ENCODE measurements around the gene PROCA1.
A peak's percentile ranks its signal among the peaks of the same experiment; 100 is the strongest.

PROCA1 gene

GRCh38 chr17:28705728-28706334, 5.9 kb downstream of the PROCA1 start:
- no peak for DNase-seq

DNA sequence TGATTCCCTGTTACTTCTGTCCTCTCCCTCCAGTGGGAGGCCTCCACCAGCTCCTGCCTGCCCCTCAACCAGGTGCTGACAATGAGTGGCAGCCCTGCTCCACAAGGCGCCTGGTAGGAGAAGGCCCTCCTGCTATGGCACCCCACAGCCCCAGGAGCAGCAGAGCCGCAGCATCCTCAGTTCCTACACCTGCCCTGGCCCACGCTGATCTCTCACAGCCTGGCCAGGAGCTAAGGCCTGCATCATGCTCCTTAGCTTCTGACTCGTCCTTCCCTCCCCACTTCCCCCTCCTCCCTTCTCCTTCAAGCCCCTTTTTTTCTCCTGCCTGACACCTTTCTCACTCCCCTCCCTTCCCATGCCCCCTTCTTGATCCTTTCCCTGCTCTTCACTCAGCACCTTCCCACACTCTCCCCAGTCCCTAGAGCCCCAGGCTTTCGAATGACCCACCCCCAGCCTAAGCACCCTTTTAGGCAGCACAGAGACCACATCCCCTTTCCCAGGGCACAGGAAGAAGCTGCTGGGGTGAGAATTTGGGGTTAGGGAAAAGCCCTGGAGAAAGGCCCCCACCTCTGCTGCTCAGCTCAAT, 6.5 kb downstream of the PROCA1 start:
- no peak for DNase-seq

DNA sequence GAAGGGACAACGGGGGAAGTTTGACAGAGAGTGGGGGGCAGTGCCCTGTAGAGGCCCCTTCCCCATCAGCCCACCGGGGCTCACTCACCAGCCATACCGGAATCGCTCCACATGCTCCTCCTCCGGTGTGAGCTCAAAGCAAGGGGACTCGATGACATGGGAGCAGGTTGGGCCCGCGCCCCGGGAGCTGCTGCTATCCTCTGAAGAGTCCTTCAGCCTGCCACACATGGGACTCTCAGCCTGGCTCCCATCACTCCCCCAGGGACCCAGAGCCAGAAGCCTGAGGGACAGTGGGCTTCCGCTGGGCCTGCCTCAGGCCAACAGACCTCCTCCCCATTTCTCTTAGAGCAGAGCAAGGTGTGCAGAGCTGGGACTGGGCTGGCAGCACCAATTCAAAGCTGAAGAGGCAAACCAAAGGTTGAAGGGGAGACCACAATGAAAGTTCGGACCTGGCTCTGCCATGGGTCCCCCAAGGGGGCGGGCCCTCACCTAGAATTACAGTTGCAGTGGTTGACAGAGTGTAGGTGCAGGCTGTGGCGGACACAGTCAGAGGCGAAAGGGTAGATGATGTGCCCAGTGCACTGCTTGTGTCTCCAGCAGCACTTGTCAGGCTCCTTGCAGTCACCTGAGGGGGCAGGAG, 7.3 kb downstream of the PROCA1 start:
- no peak for DNase-seq

- no peak for DNase-seq
Observed at GRCh38 chr17:28703552-28704218, 8.0 kb downstream of the PROCA1 start.

GRCh38 chr17:28702752-28703150, 8.9 kb downstream of the PROCA1 start:
- no peak for DNase-seq

DNA sequence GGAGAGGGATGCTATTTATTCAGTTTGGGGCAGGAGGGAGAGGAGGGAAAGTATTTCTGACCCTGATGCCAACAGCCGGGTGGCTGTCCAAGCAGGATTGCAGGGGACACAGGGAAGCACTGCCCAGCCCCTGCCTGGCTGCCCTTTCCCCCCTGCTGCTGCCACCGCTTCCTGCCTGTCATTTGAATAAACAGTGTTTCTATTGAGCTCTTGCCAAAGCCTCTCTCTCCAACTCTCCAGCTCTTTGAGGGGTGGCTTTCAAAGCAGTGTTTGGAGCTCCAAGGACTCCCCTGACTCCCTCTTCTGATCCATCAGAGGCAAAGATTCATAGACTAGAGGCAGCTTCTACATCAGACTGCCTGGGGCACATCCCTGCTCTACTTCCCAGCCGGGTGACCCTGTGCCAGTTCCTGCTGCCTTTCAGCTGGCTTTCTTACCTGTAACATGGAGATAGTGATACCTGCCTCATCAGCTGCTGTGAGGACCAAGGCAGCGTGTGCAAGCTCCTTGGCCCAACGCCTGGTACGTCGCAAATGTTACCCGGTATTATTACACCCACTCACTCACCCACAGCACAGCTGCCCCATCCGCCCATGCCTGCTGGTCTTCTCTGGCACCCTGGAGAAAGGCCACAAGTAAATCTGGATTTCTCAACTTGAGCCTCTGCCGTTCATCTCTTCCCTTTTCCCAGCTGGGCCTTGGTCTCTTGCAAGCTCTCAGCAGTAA, 9.5 kb downstream of the PROCA1 start:
- DNase-seq: no peak

GRCh38 chr17:28700830-28701492, 10.7 kb downstream of the PROCA1 start:
- DNase-seq: no peak

GRCh38 chr17:28700278-28700677, 11.4 kb downstream of the PROCA1 start:
- DNase-seq: no peak

GRCh38 chr17:28698253-28698941, 13.3 kb downstream of the PROCA1 start:
- DNase-seq: no peak

DNA sequence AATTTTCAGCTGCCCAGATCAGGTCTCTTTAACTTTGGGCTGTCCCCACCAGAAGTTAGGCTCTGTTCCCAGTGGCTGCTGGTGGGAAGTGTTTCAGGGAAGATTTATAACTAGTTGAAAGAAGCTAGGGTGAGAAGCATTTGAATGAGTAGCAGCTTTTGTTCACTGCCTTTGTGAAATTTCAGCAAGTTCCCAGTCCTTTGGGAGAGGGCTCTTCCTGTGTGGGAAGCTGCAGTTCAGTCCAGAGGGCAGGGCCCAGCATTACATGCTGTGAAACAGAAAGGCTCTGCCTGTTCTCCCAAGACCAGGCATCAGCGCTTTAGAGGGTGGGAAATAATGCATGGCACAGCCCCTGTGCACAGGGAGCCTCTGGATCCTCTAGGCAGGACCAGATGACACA, 17.8 kb downstream of the PROCA1 start:
- DNase-seq: no peak

DNA sequence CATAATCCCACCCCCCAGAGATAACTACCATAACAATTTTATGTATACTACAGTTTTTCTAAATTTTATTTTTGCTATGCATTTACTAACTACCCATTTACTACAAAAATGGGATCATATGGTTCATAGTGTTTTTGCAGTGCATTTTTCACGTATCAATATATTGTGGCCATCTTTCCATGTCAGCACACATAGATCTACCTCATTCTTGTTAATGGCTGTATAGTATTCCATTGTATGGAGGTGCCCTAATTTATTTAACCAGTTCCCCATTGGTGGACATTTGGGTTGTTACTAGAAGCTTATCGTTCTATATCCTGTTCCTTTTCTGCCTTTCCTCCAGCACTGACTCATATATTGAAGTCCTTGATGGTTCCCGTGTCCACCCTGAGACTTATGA, 22.7 kb downstream of the PROCA1 start:
- no peak for DNase-seq

DNA sequence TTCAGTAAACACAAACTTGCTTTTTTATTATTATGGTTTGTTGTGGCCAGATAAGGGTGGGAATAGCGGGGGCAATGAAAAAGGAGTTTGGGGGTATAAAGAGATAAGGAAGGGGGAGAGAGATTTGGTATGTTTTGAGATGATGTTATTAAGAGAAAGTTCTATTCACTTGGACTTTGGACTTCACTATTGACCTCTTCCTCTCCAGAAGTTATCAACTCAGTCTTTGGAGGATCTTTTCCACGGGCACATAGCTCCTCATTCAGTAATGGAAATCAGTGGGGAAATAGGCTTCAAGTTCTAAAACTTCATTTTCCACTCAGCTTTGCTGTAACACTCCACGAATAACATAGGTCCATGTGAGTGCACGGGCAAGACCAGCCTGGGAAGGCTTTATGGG, 23.2 kb downstream of the PROCA1 start:
- no peak for DNase-seq

- peak; percentile 77 to 90 for DNase-seq
Observed at GRCh38 chr17:28686296-28686695, 25.4 kb downstream of the PROCA1 start.

- DNase-seq: no peak
Observed at GRCh38 chr17:28685366-28685765, 26.3 kb downstream of the PROCA1 start.

DNA sequence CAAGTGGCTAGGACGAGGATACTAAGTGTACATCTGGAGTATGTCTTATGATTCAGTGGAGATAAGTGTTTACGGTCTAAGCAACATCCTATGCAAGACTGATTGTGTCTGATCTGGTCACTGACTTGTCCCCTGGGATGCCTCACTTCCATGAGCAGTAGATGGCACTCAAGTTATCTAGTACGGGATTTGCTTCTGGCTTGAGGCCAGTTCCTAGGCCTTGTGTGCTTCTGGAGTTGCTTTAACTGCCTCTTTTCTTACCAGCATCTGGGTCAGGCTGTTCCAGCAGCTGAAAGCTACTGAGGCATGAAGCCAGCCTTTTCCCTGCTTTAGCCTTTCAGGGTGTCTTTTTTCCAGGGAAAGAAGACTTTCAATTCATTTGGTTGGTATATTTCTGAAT, 26.7 kb downstream of the PROCA1 start:
- peak; percentile 99 to 100 for DNase-seq

DNA sequence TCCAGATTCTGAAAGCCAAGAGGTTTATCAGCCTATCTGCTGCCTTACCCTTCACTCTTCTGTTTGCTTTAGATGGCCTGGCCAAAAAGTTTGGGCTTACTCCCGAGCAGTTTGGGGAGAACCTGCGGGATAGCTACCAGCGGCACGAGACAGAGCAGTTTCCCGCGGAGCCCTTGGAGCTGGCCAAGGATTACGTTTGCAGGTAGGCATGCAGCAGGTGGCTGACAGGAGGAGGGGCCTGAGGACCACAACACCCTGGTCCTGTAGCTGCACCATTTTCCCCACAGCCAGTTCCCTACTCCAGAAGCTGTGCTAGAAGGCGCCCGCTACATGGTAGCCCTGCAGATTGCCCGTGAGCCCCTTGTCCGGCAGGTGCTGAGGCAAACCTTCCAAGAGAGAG, 29.0 kb downstream of the PROCA1 start:
- no peak for DNase-seq

DNA sequence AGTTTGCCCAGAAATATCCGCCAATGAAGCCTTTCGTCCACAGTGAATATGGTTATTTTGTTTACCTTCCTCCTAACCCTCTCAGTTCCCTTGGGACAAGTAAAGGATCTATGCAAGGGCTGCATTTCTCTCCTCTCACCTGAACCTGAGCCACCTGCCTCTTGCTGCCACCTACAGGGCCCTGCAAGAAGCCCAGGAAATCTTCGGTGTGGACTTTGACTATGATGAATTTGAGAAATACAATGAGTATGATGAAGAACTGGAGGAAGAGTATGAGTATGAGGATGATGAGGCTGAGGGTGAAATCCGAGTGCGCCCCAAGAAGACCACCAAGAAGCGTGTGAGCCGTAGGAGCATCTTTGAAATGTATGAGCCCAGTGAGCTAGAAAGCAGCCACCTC, 35.7 kb downstream of the PROCA1 start:
- DNase-seq: peak in 1 of 2 experiments; percentile 38

DNA sequence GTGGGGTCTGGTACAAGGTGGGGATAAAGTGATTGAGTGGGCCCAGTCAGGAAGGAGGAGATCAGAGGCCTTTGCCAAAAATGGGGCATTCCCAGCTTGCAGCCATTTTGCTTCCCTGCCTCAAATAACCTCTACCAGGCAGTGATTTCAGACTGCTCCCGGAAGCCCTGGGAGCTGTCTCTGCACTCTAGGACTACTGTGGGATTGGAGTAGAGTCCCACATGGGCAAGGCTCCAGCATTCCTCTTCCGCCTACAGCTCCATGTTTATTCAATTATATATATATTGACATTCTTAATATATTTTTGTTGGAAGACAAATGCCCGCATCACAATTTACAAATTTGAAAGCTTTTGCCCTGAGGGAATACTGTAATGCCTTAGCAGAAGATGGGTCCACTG, 36.2 kb downstream of the PROCA1 start:
- DNase-seq: no peak

DNA sequence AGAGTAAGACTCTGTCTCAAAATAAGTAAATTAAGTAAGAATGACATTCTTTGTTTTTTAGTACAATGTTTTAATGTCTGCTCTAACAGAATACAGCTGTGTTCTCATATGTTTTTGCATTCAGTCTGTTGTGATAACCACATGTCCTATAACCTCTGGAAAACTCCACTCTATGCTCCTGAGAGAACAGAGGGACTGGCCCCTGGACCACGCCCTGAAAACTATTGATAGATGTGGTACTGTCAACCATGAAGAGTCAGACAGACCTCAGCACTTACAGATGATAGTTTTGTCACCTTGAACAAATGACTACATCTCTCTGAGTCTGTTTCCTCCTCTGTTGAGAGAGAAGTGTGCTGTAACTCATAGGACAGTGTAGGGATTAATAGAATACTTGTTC, 41.8 kb downstream of the PROCA1 start:
- DNase-seq: no peak

- peak in 1 of 2 experiments; percentile 42 for DNase-seq
Observed at GRCh38 chr17:28667870-28668269, 43.8 kb downstream of the PROCA1 start.

GRCh38 chr17:28665994-28666393, 45.7 kb downstream of the PROCA1 start:
- no peak for DNase-seq

- DNase-seq: no peak
Observed at GRCh38 chr17:28663723-28664122, 48.0 kb downstream of the PROCA1 start.
